SK-N-SH (cell line): ENCODE data around the gene PSMD3.

Source experiments
- CTCF ChIP-seq: fragments of 200-600 bp; sonication (generic); IDR thresholded peaks from 2 replicates; pipeline ENCODE4 v1.6.1; 2017; ENCODE audit warnings: antibody characterized with exemption, mild to moderate bottlenecking, moderate library complexity
- EP300 ChIP-seq, 2 experiments: IDR thresholded peaks; 2 replicates each; pipeline versions ENCODE4 v1.4.0 to v1.6.1; 2012; ENCODE audit warnings: borderline replicate concordance in 1 of 2, low read depth in 1 of 2, low read length in 1 of 2
- EZH2phosphoT487 ChIP-seq: fragments of 200-600 bp; sonication (generic); IDR thresholded peaks from 2 replicates; pipeline ENCODE4 v1.6.1; 2017; ENCODE audit warnings: low read depth, mixed run types, mild to moderate bottlenecking, antibody characterized with exemption, moderate library complexity, borderline replicate concordance
- FOXJ3 ChIP-seq: sonication (generic); formaldehyde crosslinking; IDR thresholded peaks from 2 replicates; pipeline ENCODE4 v1.5.1; 2020; ENCODE audit warnings: mild to moderate bottlenecking, missing genetic modification reagents
- MXI1 ChIP-seq: IDR thresholded peaks from 2 replicates; pipeline ENCODE4 v1.6.1; 2012; ENCODE audit warnings: mild to moderate bottlenecking, low read depth, low read length, improper control_type of control experiment
- NFIC ChIP-seq: IDR thresholded peaks from 2 replicates; pipeline ENCODE4 v1.4.0; 2012; ENCODE audit warnings: borderline replicate concordance
- PBX3 ChIP-seq: IDR thresholded peaks from 2 replicates; pipeline ENCODE4; 2012
- POLR2AphosphoS5 ChIP-seq: IDR thresholded peaks from 2 replicates; pipeline ENCODE4 v1.6.1; 2012; ENCODE audit warnings: low read depth, low read length
- RAD21 ChIP-seq: IDR thresholded peaks from 2 replicates; pipeline ENCODE4 v1.6.1; 2012; ENCODE audit warnings: mild to moderate bottlenecking, low read length
- RCOR1 ChIP-seq: fragments of 150-350 bp; IDR thresholded peaks from 2 replicates; pipeline ENCODE4 v1.6.1; 2017; ENCODE audit warnings: antibody characterized with exemption, low read length
- REST ChIP-seq: IDR thresholded peaks from 2 replicates; pipeline ENCODE4 v1.6.1; 2012; ENCODE audit warnings: mild to moderate bottlenecking, low read depth, low read length, moderate library complexity
- SIN3A ChIP-seq: IDR thresholded peaks from 2 replicates; pipeline ENCODE4 v1.6.1; 2012; ENCODE audit warnings: low read depth, mild to moderate bottlenecking, low read length, moderate library complexity, borderline replicate concordance
- USF2 ChIP-seq: fragments of 150-350 bp; IDR thresholded peaks from 2 replicates; pipeline ENCODE4 v1.6.1; 2017; ENCODE audit warnings: antibody characterized with exemption, low read length, low read depth, borderline replicate concordance

- TF ChIP-seq NFIC (no peak), CTCF (no peak), RAD21 (no peak), EP300 (IDR thresholded peaks at IDR 0.05; ENCODE audit: borderline replicate concordance in 1 of 2, low read depth in 1 of 2, low read length in 1 of 2) (no peak), FOXJ3 (CRISPR knock-in tag) (no peak), RCOR1 (no peak), REST (no peak), EZH2phosphoT487 (no peak), PBX3 (no peak), USF2 (no peak), SIN3A (no peak), POLR2AphosphoS5 (no peak), MXI1 (no peak)
These were observed 25.7 kb upstream of the PSMD3 start for GRCh38 chr17:39954876-39955275.
